Mucosa of descending colon (tissue), 3 donors: Measurements from ENCODE around the gene SEMA3B. TPM values are rescaled to one million over a fixed set of nuclear protein-coding genes. Genes with fewer than 3 reads are reported as not detected.

Experiments
- ATAC-seq: fragments of 200-7000 bp; cut with Tn5 transposase; one replicate; pipeline ENCODE4 v1.9.1; 2020; ENCODE audit warnings: mild to moderate bottlenecking, moderate library complexity
- DNase-seq, 3 donors: peaks; one replicate each; pipeline ENCODE4 v3.0.0-alpha.2; 2020
- H3K36me3 ChIP-seq: fragments of 200-600 bp; one replicate; pipeline ENCODE4 v1.8.0; 2021; ENCODE audit warnings: low read depth, mild to moderate bottlenecking
- H3K4me1 ChIP-seq: fragments of 200-600 bp; one replicate; pipeline ENCODE4 v1.8.0; 2021; ENCODE audit warnings: low read depth, mild to moderate bottlenecking
- H3K4me3 ChIP-seq: fragments of 200-600 bp; one replicate; pipeline ENCODE4 v1.8.0; 2021; ENCODE audit warnings: mild to moderate bottlenecking
- H3K9me3 ChIP-seq: fragments of 200-600 bp; one replicate; pipeline ENCODE4 v1.8.0; 2021; ENCODE audit warnings: mild to moderate bottlenecking
- intact Hi-C, 2 donors: fragments of 100-400 bp; cut with DNase I in 1 of 2; cut with micrococcal nuclease in 1 of 2; formaldehyde crosslinking; loops; one replicate each; pipeline versions ENCODE4 v1.11.0 to v1.11.1; 2022; cut with DNase I, micrococcal nuclease
- total RNA-seq, 3 donors: library from RNA; stranded (reverse); fragmentation: NEBNext Ultra II Directional in 2 of 3; extraction: Animal tissue kit (Norgen Biotek cat#: 25700) in 2 of 3; gene quantifications; one replicate each; pipeline versions ENCODE4 v1.2.1 to v1.2.4, GENCODE V29; 2021 to 2023
- TF ChIP-seq, protein P1 (sequence below): fragments of 200-600 bp; IDR thresholded peaks from one replicate; pipeline ENCODE4 v1.8.0; 2022; ENCODE audit warnings: antibody characterized with exemption, mild to moderate bottlenecking
- donor health status: DM: no; HTN: no; CAD: no; lungs with moderate emphysema.
- donor health status: DM: no; HTN: no; CAD: no.
- donor health status: DM: no; HTN: yes; CAD: no.

SEMA3B gene
- total RNA-seq, 3 donors from 2014 or later: 42.0 to 129 (median 59.2) TPM

DNA sequence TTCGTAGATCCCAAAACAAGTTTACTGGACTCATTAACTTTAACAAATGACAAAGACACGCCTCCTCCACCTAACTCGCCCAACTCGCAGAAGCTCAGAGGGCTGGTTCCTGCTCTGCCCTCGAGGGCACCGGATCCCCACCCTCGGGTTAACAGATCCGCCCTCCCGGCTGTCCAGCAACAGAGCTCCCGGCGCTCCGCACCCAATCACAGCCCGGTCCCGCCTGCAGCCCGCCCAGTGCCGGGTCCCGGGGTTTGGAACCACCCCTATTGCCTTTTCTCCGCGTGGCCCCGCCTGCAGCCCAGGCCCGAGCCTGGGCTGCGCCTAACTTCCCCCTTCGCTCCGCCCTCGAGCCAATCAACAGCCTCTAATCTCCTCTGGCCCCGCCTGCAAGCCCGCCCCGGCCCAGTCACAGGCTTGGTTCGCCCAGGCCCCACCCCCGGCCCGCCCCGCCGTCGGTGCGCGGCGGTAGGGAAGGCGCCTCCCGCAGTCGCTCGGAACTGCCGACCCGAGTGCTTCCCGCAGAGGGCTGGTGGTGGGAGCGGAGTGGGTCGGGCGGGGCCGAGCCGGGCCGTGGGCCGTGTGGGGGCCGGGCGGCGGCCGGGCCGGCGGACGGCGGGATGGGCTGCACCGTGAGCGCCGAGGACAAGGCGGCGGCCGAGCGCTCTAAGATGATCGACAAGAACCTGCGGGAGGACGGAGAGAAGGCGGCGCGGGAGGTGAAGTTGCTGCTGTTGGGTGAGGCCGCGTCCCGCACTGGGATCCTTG, 33.0 kb upstream of the SEMA3B start, which contains the start of gene GNAI2:
Gene GNAI2 (plus strand): TSS at position 489 of the 768 bp plus-strand sequence. CDS start 132 bp downstream, at position 621.
- no peaks in the 10 kb centered on the region for H3K36me3 ChIP-seq
- H3K4me3 ChIP-seq: peak within 1 kb of the TSS; percentile 66
- H3K9me3 ChIP-seq: no peaks in the 10 kb centered on the region
- peaks cover 33% of the 10 kb centered on the region for H3K4me1 ChIP-seq
- ATAC-seq: peak; percentile 90
- peak; percentile 97 to 100 (median 99) for DNase-seq
- intact Hi-C loops: no loop called here
- TF ChIP-seq, protein P1, sequence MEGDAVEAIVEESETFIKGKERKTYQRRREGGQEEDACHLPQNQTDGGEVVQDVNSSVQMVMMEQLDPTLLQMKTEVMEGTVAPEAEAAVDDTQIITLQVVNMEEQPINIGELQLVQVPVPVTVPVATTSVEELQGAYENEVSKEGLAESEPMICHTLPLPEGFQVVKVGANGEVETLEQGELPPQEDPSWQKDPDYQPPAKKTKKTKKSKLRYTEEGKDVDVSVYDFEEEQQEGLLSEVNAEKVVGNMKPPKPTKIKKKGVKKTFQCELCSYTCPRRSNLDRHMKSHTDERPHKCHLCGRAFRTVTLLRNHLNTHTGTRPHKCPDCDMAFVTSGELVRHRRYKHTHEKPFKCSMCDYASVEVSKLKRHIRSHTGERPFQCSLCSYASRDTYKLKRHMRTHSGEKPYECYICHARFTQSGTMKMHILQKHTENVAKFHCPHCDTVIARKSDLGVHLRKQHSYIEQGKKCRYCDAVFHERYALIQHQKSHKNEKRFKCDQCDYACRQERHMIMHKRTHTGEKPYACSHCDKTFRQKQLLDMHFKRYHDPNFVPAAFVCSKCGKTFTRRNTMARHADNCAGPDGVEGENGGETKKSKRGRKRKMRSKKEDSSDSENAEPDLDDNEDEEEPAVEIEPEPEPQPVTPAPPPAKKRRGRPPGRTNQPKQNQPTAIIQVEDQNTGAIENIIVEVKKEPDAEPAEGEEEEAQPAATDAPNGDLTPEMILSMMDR: peak; percentile 14

GRCh38 chr3:50236484-50237132, 32.3 kb upstream of the SEMA3B start:
- no peaks in the 10 kb centered on the region for H3K36me3 ChIP-seq
- peaks cover 40% of the 10 kb centered on the region for H3K4me1 ChIP-seq
- TF ChIP-seq, protein P1: no peak
- H3K4me3 ChIP-seq: peak overlapping the region; percentile 66
- H3K9me3 ChIP-seq: no peaks in the 10 kb centered on the region
- DNase-seq (no peak), ATAC-seq (no peak)
- intact Hi-C loops: no loop called here

- TF ChIP-seq, protein P1: no peak
- ATAC-seq (no peak), DNase-seq (peak in 1 of 3 donors; percentile 71)
- intact Hi-C loops: no loop called here
- H3K4me3 ChIP-seq: peak overlapping the region; percentile 66
- H3K4me1 ChIP-seq: peaks cover 46% of the 10 kb centered on the region
- H3K36me3 ChIP-seq: no peaks in the 10 kb centered on the region
- no peaks in the 10 kb centered on the region for H3K9me3 ChIP-seq
Observed at GRCh38 chr3:50237133-50237651, 31.8 kb upstream of the SEMA3B start.

DNA sequence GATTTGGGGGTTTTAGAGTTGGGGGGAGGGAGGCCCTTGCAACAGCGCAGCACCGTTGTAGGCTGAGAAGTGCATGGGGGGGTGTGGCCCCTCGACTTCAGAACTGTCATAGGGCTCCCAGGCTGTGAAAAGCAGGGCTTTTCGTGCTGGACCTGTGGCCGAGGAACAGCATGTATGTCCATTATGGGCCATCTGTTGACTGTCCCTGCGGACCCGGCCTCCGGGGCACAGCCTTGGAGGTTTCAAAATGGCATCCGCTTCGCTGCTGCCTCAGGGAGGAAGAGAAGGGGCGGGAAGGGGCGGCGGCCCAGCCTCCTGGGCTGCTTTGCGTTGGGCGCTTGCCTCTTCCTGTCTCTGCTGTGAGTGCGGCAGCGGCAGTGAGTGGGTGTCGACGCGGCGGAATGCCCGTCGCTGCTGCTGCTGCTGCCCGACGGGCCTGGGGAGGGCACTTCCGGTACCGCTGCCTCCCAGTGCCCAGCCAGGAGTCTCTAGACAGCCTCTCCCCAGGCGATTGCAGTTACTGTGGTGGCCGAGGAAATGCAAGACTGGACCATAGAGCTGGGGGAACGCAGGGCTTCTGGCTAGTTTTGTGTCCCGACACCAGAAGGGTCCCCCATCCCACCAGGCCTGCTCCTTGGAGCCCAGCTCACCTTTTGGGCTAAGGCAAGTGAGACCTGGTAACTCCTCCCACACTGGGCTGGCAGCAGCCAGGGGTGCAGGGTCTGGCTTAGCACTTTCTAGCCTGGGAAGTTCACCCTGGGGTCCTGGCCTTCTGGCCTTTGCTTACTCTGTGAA, 31.0 kb upstream of the SEMA3B start:
- H3K4me1 ChIP-seq: peaks cover 54% of the 10 kb centered on the region
- peak; percentile 39 for ATAC-seq
- intact Hi-C loops: no loop called here
- TF ChIP-seq, protein P1: no peak
- peak overlapping the region; percentile 66 for H3K4me3 ChIP-seq
- no peaks in the 10 kb centered on the region for H3K9me3 ChIP-seq
- peak; percentile 77 to 93 (median 81) for DNase-seq
- no peaks in the 10 kb centered on the region for H3K36me3 ChIP-seq

GRCh38 chr3:50238549-50239026, 30.4 kb upstream of the SEMA3B start:
- DNase-seq (peak; percentile 93 to 95 (median 94)), ATAC-seq (peak; percentile 62)
- Histone ChIP-seq H3K9me3 (no peaks in the 10 kb centered on the region), H3K36me3 (no peaks in the 10 kb centered on the region), H3K4me3 (no peak overlapping the region), H3K4me1 (peaks cover 60% of the 10 kb centered on the region)
- TF ChIP-seq, protein P1: no peak
- intact Hi-C loops: no loop called here
